GM18858 (cell line): Measurements from ENCODE around the gene COL8A1.
A peak's percentile ranks its signal among the peaks of the same experiment; 100 is the strongest.

Source experiments
- ATAC-seq: cut with Tn5 transposase; IDR thresholded peaks from one replicate; pipeline ENCODE4 v1.9.1; 2021; ENCODE audit not compliant: unreplicated experiment

Gene COL8A1

GRCh38 chr3:99781761-99782160 lies 143.4 kb downstream of the COL8A1 start:
- no peak for ATAC-seq

- ATAC-seq = no peak
Observed at GRCh38 chr3:99783011-99783573, 144.7 kb downstream of the COL8A1 start.

GRCh38 chr3:99789011-99789721 lies 150.8 kb downstream of the COL8A1 start:
- ATAC-seq = peak; percentile 95

GRCh38 chr3:99794485-99794884 lies 156.1 kb downstream of the COL8A1 start:
- no peak for ATAC-seq

GRCh38 chr3:99795573-99795972 lies 157.2 kb downstream of the COL8A1 start:
- ATAC-seq = no peak

GRCh38 chr3:99799422-99799821 lies 161.0 kb downstream of the COL8A1 start:
- ATAC-seq = no peak

GRCh38 chr3:99803297-99803696 lies 164.9 kb downstream of the COL8A1 start:
- no peak for ATAC-seq

- no peak for ATAC-seq
Observed at GRCh38 chr3:99805160-99805559, 166.8 kb downstream of the COL8A1 start.

GRCh38 chr3:99808163-99808794 lies 169.9 kb downstream of the COL8A1 start:
- peak; percentile 57 for ATAC-seq

GRCh38 chr3:99809565-99809964 lies 171.2 kb downstream of the COL8A1 start:
- ATAC-seq = no peak

- ATAC-seq = no peak
Observed at GRCh38 chr3:99810403-99810802, 172.0 kb downstream of the COL8A1 start.

GRCh38 chr3:99817047-99817436 lies 178.6 kb downstream of the COL8A1 start:
- no peak for ATAC-seq

GRCh38 chr3:99817437-99818240 lies 179.2 kb downstream of the COL8A1 start, which contains the start of gene CMSS1:
TSS of gene CMSS1 (plus strand) at chr3:99817862.
- ATAC-seq = peak; percentile 96

GRCh38 chr3:99818818-99819217 lies 180.4 kb downstream of the COL8A1 start:
- ATAC-seq = no peak

- ATAC-seq = no peak
Observed at GRCh38 chr3:99823723-99824711, 185.6 kb downstream of the COL8A1 start.

- no peak for ATAC-seq
Observed at GRCh38 chr3:99825004-99825640, 186.7 kb downstream of the COL8A1 start.

GRCh38 chr3:99829844-99830243 lies 191.4 kb downstream of the COL8A1 start:
- no peak for ATAC-seq

- no peak for ATAC-seq
Observed at GRCh38 chr3:99833617-99834205, 195.3 kb downstream of the COL8A1 start.

- ATAC-seq = no peak
Observed at GRCh38 chr3:99834211-99834957, 196.0 kb downstream of the COL8A1 start.
